ENCODE measurements around the gene PRKAR2A.

DNA sequence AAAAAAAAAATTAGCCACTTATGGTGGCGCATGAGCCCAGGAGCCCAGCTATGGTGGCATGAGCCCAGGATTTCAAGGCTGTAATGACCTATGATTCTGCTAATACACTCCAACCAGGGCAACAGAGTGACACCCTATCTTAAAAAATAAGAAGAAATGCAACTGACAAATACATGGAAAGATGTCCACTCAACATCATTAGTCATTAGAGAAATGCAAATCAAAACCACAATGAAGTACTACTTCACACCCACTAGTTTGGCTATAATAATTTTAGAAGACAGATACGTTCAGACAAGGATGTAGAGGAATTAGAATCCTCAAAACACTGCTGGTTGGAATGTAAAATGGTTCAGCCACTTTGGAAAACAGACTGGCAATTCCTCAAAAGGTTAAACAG, 10.5 kb downstream of the PRKAR2A start:
- no peak for TF ChIP-seq POLR2A (IDR thresholded peaks at IDR 0.05)
- TF ChIP-seq, protein P1, sequence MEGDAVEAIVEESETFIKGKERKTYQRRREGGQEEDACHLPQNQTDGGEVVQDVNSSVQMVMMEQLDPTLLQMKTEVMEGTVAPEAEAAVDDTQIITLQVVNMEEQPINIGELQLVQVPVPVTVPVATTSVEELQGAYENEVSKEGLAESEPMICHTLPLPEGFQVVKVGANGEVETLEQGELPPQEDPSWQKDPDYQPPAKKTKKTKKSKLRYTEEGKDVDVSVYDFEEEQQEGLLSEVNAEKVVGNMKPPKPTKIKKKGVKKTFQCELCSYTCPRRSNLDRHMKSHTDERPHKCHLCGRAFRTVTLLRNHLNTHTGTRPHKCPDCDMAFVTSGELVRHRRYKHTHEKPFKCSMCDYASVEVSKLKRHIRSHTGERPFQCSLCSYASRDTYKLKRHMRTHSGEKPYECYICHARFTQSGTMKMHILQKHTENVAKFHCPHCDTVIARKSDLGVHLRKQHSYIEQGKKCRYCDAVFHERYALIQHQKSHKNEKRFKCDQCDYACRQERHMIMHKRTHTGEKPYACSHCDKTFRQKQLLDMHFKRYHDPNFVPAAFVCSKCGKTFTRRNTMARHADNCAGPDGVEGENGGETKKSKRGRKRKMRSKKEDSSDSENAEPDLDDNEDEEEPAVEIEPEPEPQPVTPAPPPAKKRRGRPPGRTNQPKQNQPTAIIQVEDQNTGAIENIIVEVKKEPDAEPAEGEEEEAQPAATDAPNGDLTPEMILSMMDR (IDR thresholded peaks at IDR 0.05 in 4 of 5, conservative IDR thresholded peaks at IDR 0.05 in 1 of 5), result no peak

All from gastrocnemius medialis (tissue), 4 donors.